ENCODE data around the gene CSAD. TPM values are rescaled to one million over a fixed set of nuclear protein-coding genes. Genes with fewer than 3 reads are reported as not detected.
A peak's percentile ranks its signal among the peaks of the same experiment; 100 is the strongest.

The CSAD gene, protein sequence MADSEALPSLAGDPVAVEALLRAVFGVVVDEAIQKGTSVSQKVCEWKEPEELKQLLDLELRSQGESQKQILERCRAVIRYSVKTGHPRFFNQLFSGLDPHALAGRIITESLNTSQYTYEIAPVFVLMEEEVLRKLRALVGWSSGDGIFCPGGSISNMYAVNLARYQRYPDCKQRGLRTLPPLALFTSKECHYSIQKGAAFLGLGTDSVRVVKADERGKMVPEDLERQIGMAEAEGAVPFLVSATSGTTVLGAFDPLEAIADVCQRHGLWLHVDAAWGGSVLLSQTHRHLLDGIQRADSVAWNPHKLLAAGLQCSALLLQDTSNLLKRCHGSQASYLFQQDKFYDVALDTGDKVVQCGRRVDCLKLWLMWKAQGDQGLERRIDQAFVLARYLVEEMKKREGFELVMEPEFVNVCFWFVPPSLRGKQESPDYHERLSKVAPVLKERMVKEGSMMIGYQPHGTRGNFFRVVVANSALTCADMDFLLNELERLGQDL
- polyA plus RNA-seq (2013, experiment 1 of 2) = 14.3 TPM
- 14.1 TPM for polyA plus RNA-seq (2013, experiment 2 of 2)

DNA sequence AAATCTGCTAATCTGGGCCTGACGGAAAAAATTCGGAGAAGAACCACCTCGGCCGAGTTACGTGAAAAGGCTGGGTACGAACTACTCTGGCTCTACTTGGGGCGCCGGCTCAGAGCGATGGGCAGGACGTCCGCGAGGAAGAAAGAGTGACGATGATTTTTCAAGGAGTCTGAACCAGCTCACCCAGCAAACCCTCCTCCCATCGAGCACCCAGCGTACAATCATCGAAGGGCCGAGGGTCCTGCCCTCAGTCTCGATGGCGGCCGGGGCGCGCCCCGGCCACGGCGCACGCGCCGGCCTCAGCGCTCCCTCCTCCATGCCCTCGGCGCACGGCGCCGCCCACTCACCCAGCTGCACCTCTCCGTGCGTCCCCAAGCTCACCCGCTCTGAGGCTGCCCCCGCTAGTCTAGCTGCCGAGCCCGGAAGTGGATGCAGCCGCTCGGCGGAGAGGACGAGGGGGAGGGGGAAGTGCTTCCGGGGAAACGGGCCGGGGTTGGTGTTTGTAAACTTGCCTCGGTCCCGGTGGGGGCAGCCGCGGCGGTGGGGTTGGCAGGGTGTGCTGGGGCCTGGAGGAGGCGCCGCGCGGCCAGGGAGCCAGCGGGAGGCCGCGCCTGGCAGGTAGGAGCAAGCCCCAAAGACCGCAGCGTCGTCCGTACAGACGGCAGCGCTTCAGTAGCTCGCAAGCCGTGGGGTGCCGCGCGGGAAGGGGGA, at the start of gene CSAD, which contains the start of gene ZNF740:
Gene CSAD (minus strand): TSS at position 706 of the 711 bp plus-strand sequence. CDS start 7,455 bp downstream, outside the sequence.
Gene ZNF740 (plus strand): TSS at position 503 of the 711 bp plus-strand sequence. CDS start 1,262 bp downstream, outside the sequence.
- no CpG with 5 or more reads among the region's 70 CpGs for WGBS, 2 donors (ENCODE audit: extremely low coverage in 2 of 2, insufficient read length in 2 of 2, insufficient replicate concordance in 1 of 2)
- H3K79me1 ChIP-seq (ENCODE audit: low read depth, low read length) = peaks cover 4% of the 10 kb centered on the region

DNA sequence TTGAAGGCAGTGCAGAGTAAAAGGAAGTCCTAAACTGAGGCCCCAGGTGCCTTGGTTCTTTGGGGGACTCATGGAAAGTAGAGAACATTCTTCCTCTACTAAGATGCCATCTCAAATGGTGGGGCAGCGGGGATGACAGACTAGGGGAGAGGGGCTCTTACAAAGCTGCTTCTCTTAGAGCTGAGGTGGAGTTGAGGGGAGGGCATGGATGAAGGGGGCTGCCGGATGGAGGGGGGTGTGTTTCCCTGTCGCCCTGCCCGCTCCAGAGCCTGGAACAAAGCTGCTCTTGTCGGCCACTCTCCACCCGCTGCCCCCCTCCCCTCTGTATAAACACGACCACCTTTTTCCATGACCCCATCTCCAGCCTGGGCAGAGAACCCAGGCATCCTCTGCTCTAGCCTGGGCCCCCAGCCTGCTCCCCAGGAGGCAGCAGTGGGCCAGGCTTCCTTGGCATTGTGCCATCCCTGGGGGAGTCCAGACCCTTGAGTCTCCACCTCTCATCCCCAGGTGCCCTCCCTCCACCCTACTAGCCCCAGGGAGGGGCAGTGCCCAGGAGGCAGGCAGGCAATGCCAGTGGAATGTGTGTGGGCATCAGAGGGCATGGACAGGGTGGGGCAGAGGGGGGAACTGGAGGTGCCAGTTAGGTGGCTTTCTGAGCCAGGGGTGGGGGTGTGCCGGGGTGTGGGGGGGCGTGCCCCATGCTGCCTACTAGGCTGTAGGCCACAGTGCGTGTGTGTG, 49.6 kb upstream of the CSAD start:
- Histone ChIP-seq H3K4ac (ENCODE audit: low read length) (peak overlapping the region; percentile 80), H3K4me2 (ENCODE audit: insufficient read depth, low read length, poor library complexity, severe bottlenecking) (no peak overlapping the region), H4K91ac (ENCODE audit: low read depth, low read length, poor library complexity) (no peak overlapping the region), H3K9me3 (replicated peaks in 1 of 2; ENCODE audit: control insufficient read depth in 2 of 2, insufficient read depth in 1 of 2, low read depth in 1 of 2, low read length in 2 of 2) (no peaks in the 10 kb centered on the region), H3K4me3 (ENCODE audit: low read length in 2 of 2) (no peak overlapping the region), H3K36me3 (replicated peaks in 1 of 2; ENCODE audit: control insufficient read depth in 2 of 2, insufficient read depth in 2 of 2, low read length in 2 of 2) (no peaks in the 10 kb centered on the region), H2AFZ (ENCODE audit: low read length) (no peak overlapping the region), H2BK5ac (ENCODE audit: low read length) (no peak overlapping the region), H3K9ac (ENCODE audit: low read depth, low read length, poor library complexity) (no peak overlapping the region), H3K4me1 (ENCODE audit: control insufficient read depth in 2 of 2, insufficient read depth in 1 of 2, low read depth in 1 of 2, low read length in 2 of 2) (peaks cover 34 to 35% of the 10 kb centered on the region in 2 donors), H3K18ac (ENCODE audit: low read length) (no peak overlapping the region), H3K14ac (ENCODE audit: low read length) (no peak overlapping the region), H3K27ac (replicated peaks; ENCODE audit: low read length) (no peak overlapping the region), H3K23ac (ENCODE audit: low read depth, low read length, poor library complexity) (no peak overlapping the region), H3K27me3 (ENCODE audit: control insufficient read depth in 3 of 3, insufficient read depth in 3 of 3, low read depth in 1 of 3, low read length in 3 of 3) (peaks cover 0 to 75% (median 4%) of the 10 kb centered on the region in 3 experiments), H4K8ac (ENCODE audit: low read depth, low read length) (no peak overlapping the region), H2BK120ac (ENCODE audit: low read depth, low read length) (no peak overlapping the region), H2BK15ac (ENCODE audit: low read length) (peak overlapping the region; percentile 82), H3K79me1 (ENCODE audit: low read depth, low read length) (no peaks in the 10 kb centered on the region), H2BK12ac (ENCODE audit: low read length) (peak overlapping the region; percentile 30), H2AK5ac (ENCODE audit: low read depth, low read length) (peak overlapping the region; percentile 93)
- WGBS, 2 donors (ENCODE audit: extremely low coverage in 2 of 2, insufficient read length in 2 of 2, insufficient replicate concordance in 1 of 2) = no CpG with 5 or more reads among the region's 10 CpGs
- DNase-seq (ENCODE audit: low spot score) = no peak

More for the DNA sequence above, at the start of gene CSAD, which contains the start of gene ZNF740:
- Histone ChIP-seq H4K91ac (ENCODE audit: low read depth, low read length, poor library complexity) (peak within 1 kb of the TSS; percentile 69), H2BK12ac (ENCODE audit: low read length) (no peak within 1 kb of the TSS), H3K9me3 (replicated peaks in 1 of 2; ENCODE audit: control insufficient read depth in 2 of 2, insufficient read depth in 1 of 2, low read depth in 1 of 2, low read length in 2 of 2) (peaks cover 2 to 5% of the 10 kb centered on the region in 2 donors), H4K8ac (ENCODE audit: low read depth, low read length) (peak within 1 kb of the TSS; percentile 100), H3K18ac (ENCODE audit: low read length) (peak within 1 kb of the TSS; percentile 100), H3K27me3 (ENCODE audit: control insufficient read depth in 3 of 3, insufficient read depth in 3 of 3, low read depth in 1 of 3, low read length in 3 of 3) (no peaks in the 10 kb centered on the region), H3K9ac (ENCODE audit: low read depth, low read length, poor library complexity) (peak within 1 kb of the TSS; percentile 99), H2BK15ac (ENCODE audit: low read length) (peak within 1 kb of the TSS; percentile 90), H3K4me2 (ENCODE audit: insufficient read depth, low read length, poor library complexity, severe bottlenecking) (peak within 1 kb of the TSS; percentile 91), H2AK5ac (ENCODE audit: low read depth, low read length) (peak within 1 kb of the TSS; percentile 86), H3K4me3 (ENCODE audit: low read length in 2 of 2) (peak within 1 kb of the TSS; percentile 72 to 96), H3K23ac (ENCODE audit: low read depth, low read length, poor library complexity) (peak within 1 kb of the TSS; percentile 98), H3K36me3 (replicated peaks in 1 of 2; ENCODE audit: control insufficient read depth in 2 of 2, insufficient read depth in 2 of 2, low read length in 2 of 2) (peaks cover 19 to 37% of the 10 kb centered on the region in 2 donors), H3K4ac (ENCODE audit: low read length) (peak within 1 kb of the TSS; percentile 94), H2AFZ (ENCODE audit: low read length) (peak within 1 kb of the TSS; percentile 95), H2BK120ac (ENCODE audit: low read depth, low read length) (peak within 1 kb of the TSS; percentile 72), H3K4me1 (ENCODE audit: control insufficient read depth in 2 of 2, insufficient read depth in 1 of 2, low read depth in 1 of 2, low read length in 2 of 2) (peaks cover 13 to 21% of the 10 kb centered on the region in 2 donors), H3K14ac (ENCODE audit: low read length) (peak within 1 kb of the TSS; percentile 100), H2BK5ac (ENCODE audit: low read length) (peak within 1 kb of the TSS; percentile 93), H3K27ac (replicated peaks; ENCODE audit: low read length) (peak within 1 kb of the TSS; percentile 100)
- DNase-seq (ENCODE audit: low spot score) = peak; percentile 97

DNA sequence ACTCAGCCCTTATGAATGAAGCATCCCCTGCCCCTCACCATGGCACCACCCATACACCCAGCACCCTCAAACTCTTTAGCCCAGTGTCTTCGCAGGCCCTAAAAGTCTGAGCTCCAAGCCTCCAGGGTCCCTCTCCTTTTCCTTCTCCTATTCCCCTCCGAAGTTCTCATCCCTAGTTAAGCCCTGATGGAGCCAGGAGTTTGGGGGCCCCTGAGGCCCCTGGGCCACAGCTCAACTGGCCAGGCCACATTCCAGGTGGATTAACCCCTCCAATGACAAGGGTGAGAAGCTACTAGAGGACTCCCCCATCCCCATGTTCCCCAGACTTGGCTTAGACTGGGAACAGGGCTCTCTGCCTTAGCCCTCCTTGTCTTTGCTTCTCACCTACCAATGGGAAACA, 48.7 kb upstream of the CSAD start:
- peak overlapping the region; percentile 18 for H2BK15ac ChIP-seq (ENCODE audit: low read length)
- no peak overlapping the region for H3K23ac ChIP-seq (ENCODE audit: low read depth, low read length, poor library complexity)
- H3K9ac ChIP-seq (ENCODE audit: low read depth, low read length, poor library complexity) = peak overlapping the region; percentile 27
- H2AFZ ChIP-seq (ENCODE audit: low read length) = no peak overlapping the region
- peaks cover 0 to 69% (median 4%) of the 10 kb centered on the region in 3 experiments for H3K27me3 ChIP-seq (ENCODE audit: control insufficient read depth in 3 of 3, insufficient read depth in 3 of 3, low read depth in 1 of 3, low read length in 3 of 3)
- no CpG with 5 or more reads among the region's 2 CpGs for WGBS, 2 donors (ENCODE audit: extremely low coverage in 2 of 2, insufficient read length in 2 of 2, insufficient replicate concordance in 1 of 2)
- no peak overlapping the region for H4K91ac ChIP-seq (ENCODE audit: low read depth, low read length, poor library complexity)
- H3K18ac ChIP-seq (ENCODE audit: low read length) = no peak overlapping the region
- H3K79me1 ChIP-seq (ENCODE audit: low read depth, low read length) = no peaks in the 10 kb centered on the region
- no peak overlapping the region for H3K4me2 ChIP-seq (ENCODE audit: insufficient read depth, low read length, poor library complexity, severe bottlenecking)
- no peak overlapping the region for H2BK5ac ChIP-seq (ENCODE audit: low read length)
- H3K36me3 ChIP-seq (replicated peaks in 1 of 2; ENCODE audit: control insufficient read depth in 2 of 2, insufficient read depth in 2 of 2, low read length in 2 of 2) = no peaks in the 10 kb centered on the region
- H2BK12ac ChIP-seq (ENCODE audit: low read length) = no peak overlapping the region
- H3K4ac ChIP-seq (ENCODE audit: low read length) = no peak overlapping the region
- H3K9me3 ChIP-seq (replicated peaks in 1 of 2; ENCODE audit: control insufficient read depth in 2 of 2, insufficient read depth in 1 of 2, low read depth in 1 of 2, low read length in 2 of 2) = no peaks in the 10 kb centered on the region
- DNase-seq (ENCODE audit: low spot score) = no peak
- no peak overlapping the region for H4K8ac ChIP-seq (ENCODE audit: low read depth, low read length)
- peaks cover 36% of the 10 kb centered on the region in 2 donors for H3K4me1 ChIP-seq (ENCODE audit: control insufficient read depth in 2 of 2, insufficient read depth in 1 of 2, low read depth in 1 of 2, low read length in 2 of 2)
- H2AK5ac ChIP-seq (ENCODE audit: low read depth, low read length) = peak overlapping the region; percentile 30
- no peak overlapping the region for H3K27ac ChIP-seq (replicated peaks; ENCODE audit: low read length)
- H3K4me3 ChIP-seq (ENCODE audit: low read length in 2 of 2) = no peak overlapping the region
- no peak overlapping the region for H3K14ac ChIP-seq (ENCODE audit: low read length)
- no peak overlapping the region for H2BK120ac ChIP-seq (ENCODE audit: low read depth, low read length)
